Prostate gland (tissue), 2 donors: Measurements from ENCODE around the gene HNRNPF. TPM values are rescaled to one million over a fixed set of nuclear protein-coding genes. Genes with fewer than 3 reads are reported as not detected.
"Not testable (repeated sequence)": the region's sequence is repeated elsewhere in the genome, so short reads cannot be mapped to it uniquely, and the experiment has no call there.

Experiments
- DNase-seq: peaks from one replicate; pipeline ENCODE4 v3.0.0-alpha.2; 2019; ENCODE audit warnings: low spot score
- H3K27ac ChIP-seq, 2 donors: fragments of 200-600 bp; sonication (generic); 2 replicates each; pipeline ENCODE4 v1.5.1; 2017 to 2019
- H3K27me3 ChIP-seq: fragments of 200-600 bp; sonication (generic); replicated peaks from 2 replicates; pipeline ENCODE4 v1.5.1; 2019; ENCODE audit not compliant: insufficient read depth
- H3K36me3 ChIP-seq, 2 donors: fragments of 200-600 bp; sonication (generic); 1 replicate in 1 of 2; 2 replicates in 1 of 2; pipeline versions ENCODE4 v1.5.1 to v1.8.1; 2017 to 2019
- H3K4me1 ChIP-seq: fragments of 200-600 bp; sonication (generic); replicated peaks from 2 replicates; pipeline ENCODE4 v1.5.1; 2019
- H3K4me3 ChIP-seq, 2 donors: fragments of 200-600 bp; sonication (generic); 2 replicates each; pipeline ENCODE4 v1.5.1; 2017 to 2019
- H3K9me3 ChIP-seq: fragments of 200-600 bp; sonication (generic); 2 replicates; pipeline ENCODE4 v1.5.1; 2017
- CTCF ChIP-seq, 4 experiments: fragments of 200-600 bp in 2 of 4; fragments of 450-650 bp in 2 of 4; sonication (generic) in 2 of 4; IDR thresholded peaks; 1 replicate in 3 of 4; 2 replicates in 1 of 4; pipeline ENCODE4 v1.5.1; 2016 to 2019; ENCODE audit warnings: antibody characterized with exemption in 4 of 4, mild to moderate bottlenecking in 2 of 4, moderate library complexity in 2 of 4
- POLR2A ChIP-seq: fragments of 450-650 bp; IDR thresholded peaks from one replicate; pipeline ENCODE4 v1.6.1; 2016; ENCODE audit warnings: antibody characterized with exemption, mild to moderate bottlenecking
- POLR2AphosphoS5 ChIP-seq: sonication (generic); formaldehyde crosslinking; IDR thresholded peaks from one replicate; pipeline ENCODE4 v1.6.1; 2017; ENCODE audit warnings: antibody characterized with exemption
- WGBS: methylation state at CpG from one replicate; pipeline ENCODE4 v1.1.5; 2018; 5-methylcytosine and 5-hydroxymethylcytosine counted together
- intact Hi-C: fragments of 100-400 bp; cut with DNase I; formaldehyde crosslinking; loops from one replicate; pipeline ENCODE4 v1.14.2; 2022
- total RNA-seq, 2 donors: library from RNA; depleted of rRNA; stranded (reverse); fragments of >200 nt; gene quantifications; one replicate each; pipeline ENCODE4 v1.1.0, GENCODE V29; 2016

Gene HNRNPF, protein sequence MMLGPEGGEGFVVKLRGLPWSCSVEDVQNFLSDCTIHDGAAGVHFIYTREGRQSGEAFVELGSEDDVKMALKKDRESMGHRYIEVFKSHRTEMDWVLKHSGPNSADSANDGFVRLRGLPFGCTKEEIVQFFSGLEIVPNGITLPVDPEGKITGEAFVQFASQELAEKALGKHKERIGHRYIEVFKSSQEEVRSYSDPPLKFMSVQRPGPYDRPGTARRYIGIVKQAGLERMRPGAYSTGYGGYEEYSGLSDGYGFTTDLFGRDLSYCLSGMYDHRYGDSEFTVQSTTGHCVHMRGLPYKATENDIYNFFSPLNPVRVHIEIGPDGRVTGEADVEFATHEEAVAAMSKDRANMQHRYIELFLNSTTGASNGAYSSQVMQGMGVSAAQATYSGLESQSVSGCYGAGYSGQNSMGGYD
- total RNA-seq = 100 to 1,000 TPM; 175 to 199 TPM

GRCh38 chr10:43408710-43409384 lies at the start of gene HNRNPF:
HNRNPF (minus strand) TSS chr10:43409186; CDS start chr10:43387884, 21,302 bp downstream.
- peak; percentile 90 for DNase-seq
- Histone ChIP-seq H3K27ac (peak within 1 kb of the TSS; percentile 97 to 99), H3K4me1 (peaks cover 6% of the 10 kb centered on the region), H3K9me3 (no peaks in the 10 kb centered on the region), H3K27me3 (no peaks in the 10 kb centered on the region), H3K4me3 (peak within 1 kb of the TSS; percentile 61 to 69), H3K36me3 (no peaks in the 10 kb centered on the region)
- TF ChIP-seq POLR2AphosphoS5 = peak; percentile 91
- TF ChIP-seq CTCF (IDR thresholded peaks at IDR 0.05) = no peak
- peak; percentile 95 for TF ChIP-seq POLR2A
- under 1% methylated on average over 63 of the region's 68 CpGs for WGBS
- intact Hi-C loops = no loop called here

DNA sequence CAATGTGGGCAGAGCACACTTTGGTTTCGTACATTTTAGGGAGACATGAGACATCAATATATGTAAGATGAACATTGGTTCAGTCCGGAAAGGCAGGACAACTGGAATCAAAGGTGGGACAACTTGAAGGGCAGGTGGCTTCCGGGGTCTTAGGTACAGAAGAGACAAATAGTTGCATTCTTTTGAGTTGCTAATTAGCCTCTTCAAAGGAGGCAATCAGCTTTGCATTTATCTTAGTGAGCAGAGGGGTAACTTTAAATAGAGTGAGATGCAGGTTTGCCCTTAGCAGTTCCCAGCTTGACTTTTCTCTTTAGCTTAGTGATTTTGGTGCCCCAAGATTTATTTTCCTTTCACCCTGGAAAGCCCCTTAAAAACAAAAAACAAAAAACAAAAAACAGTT lies 49.2 kb upstream of the HNRNPF start:
- 79% methylated on average over 3 of the region's 3 CpGs for WGBS
- Histone ChIP-seq H3K4me1 (no peaks in the 10 kb centered on the region), H3K4me3 (no peak overlapping the region), H3K36me3 (no peaks in the 10 kb centered on the region), H3K9me3 (no peaks in the 10 kb centered on the region), H3K27me3 (no peaks in the 10 kb centered on the region), H3K27ac (no peak overlapping the region)
- TF ChIP-seq CTCF (IDR thresholded peaks at IDR 0.05) = no peak
- DNase-seq = no peak
- intact Hi-C loops = no loop called here

DNA sequence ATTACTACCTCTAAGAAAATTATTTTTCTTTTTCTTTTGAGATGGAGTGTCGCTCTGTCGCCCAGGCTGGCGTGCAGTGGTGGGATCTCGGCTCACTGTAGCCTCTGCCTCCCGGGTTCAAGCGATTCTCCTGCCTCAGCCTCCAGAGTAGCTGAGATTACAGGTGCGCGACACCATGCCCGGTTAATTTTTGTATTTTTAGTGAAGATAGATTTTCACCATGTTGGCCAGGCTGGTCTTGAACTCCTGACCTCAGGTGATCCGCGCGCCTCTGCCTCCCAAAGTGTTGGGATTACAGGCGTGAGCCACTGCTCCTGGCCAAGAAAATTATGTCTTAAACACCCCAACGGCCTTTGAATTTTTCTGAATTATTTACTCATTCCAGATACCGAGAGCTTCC lies 47.6 kb upstream of the HNRNPF start:
- H3K27me3 ChIP-seq, H3K9me3 ChIP-seq, H3K4me3 ChIP-seq, DNase-seq, intact Hi-C loops, H3K4me1 ChIP-seq, H3K36me3 ChIP-seq: not testable (repeated sequence)
- peak overlapping the region; percentile 85 to 90 for H3K27ac ChIP-seq
- WGBS = 95% methylated on average over 15 of the region's 15 CpGs

DNA sequence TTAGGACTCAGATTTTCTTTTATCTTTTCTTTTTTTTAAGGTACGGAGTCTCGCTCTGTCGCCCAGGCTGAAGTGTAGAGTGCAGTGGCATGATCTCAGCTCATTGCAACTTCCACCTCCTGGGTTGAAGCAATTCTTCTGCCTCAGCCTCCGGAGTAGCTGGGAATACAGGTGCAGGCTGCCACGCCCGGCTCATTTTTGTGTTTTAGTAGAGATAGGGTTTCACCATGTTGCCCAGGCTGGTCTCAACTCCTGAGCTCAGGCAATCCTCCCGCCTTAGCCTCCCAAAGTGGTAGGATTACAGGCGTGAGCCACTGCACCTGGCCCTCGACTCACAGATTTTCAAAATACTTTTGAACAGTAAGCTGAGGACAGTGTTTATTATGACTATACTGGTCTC lies 45.0 kb upstream of the HNRNPF start:
- WGBS = 84% methylated on average over 9 of the region's 9 CpGs
- H3K27ac ChIP-seq, H3K4me3 ChIP-seq, H3K36me3 ChIP-seq, H3K4me1 ChIP-seq, DNase-seq, intact Hi-C loops, H3K9me3 ChIP-seq, H3K27me3 ChIP-seq: not testable (repeated sequence)

DNA sequence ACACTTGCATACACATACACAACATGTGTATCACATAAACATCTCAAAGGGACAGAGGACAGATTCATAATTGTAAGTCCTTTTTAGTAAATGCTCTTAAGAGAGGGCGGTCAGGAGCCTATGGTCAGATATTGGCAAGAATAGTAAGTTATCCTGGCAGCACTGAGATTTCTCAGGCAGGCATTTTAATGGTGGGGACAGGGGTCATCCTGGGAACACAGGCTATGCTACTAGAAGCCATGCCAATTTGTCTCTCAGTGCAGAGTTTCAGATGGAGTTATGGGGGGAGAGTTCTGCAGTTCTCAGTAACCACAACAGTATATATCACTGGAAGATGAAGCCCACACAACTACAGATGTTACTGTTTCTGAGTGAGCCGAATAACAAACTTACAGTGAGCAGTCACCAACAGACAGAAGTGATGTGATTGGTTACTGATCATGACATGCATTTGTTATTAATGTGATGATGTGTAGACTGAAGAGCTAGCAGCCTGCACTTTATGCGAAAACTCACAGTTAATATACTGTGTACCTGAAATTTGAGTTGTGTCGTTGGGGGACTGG lies 44.4 kb upstream of the HNRNPF start:
- H3K9me3 ChIP-seq = no peaks in the 10 kb centered on the region
- 71% methylated on average over 4 of the region's 4 CpGs for WGBS
- no peak for DNase-seq
- no peak overlapping the region for H3K4me3 ChIP-seq
- intact Hi-C loops = no loop called here
- no peaks in the 10 kb centered on the region for H3K36me3 ChIP-seq
- no peak overlapping the region for H3K27ac ChIP-seq
- H3K4me1 ChIP-seq = no peaks in the 10 kb centered on the region
- H3K27me3 ChIP-seq = no peaks in the 10 kb centered on the region
- TF ChIP-seq POLR2A = no peak
- TF ChIP-seq CTCF (IDR thresholded peaks at IDR 0.05) = no peak
- no peak for TF ChIP-seq POLR2AphosphoS5
